Fibroblast of the aortic adventitia (primary cell): ENCODE results near the gene VANGL1. TPM values are rescaled to one million over a fixed set of nuclear protein-coding genes. Genes with fewer than 3 reads are reported as not detected.

Experiments
- DNase-seq: peaks from one replicate; pipeline ENCODE4 v3.0.0-alpha.2; 2010; ENCODE audit warnings: low read depth
- H3K4me3 ChIP-seq: 2 replicates; pipeline ENCODE4 v1.5.1; 2011; ENCODE audit warnings: low read depth, mild to moderate bottlenecking, control low read depth, low read length, moderate library complexity
- CTCF ChIP-seq: IDR thresholded peaks from 2 replicates; pipeline ENCODE4 v1.5.1; 2011; ENCODE audit warnings: mild to moderate bottlenecking, low read length, control low read depth, inconsistent platforms; ENCODE audit not compliant: insufficient read depth
- small RNA-seq: library from RNA; depleted of rRNA; stranded (forward); fragments of <200 nt; gene quantifications from one replicate; pipeline ENCODE3, GENCODE V24; 2012
- total RNA-seq: library from RNA; depleted of rRNA; stranded (reverse); fragments of >200 nt; gene quantifications from 2 replicates; pipeline ENCODE4 v1.2.3, GENCODE V29; 2012; ENCODE audit warnings: low replicate concordance

The VANGL1 gene
- total RNA-seq, 1 donor, result 14.3 TPM

- TF ChIP-seq CTCF, result no peak
- DNase-seq, result no peak
- H3K4me3 ChIP-seq, result no peak overlapping the region
These were observed 104.4 kb downstream of the VANGL1 start for GRCh38 chr1:115746021-115746690.

Small RNA genes lying within 50 kb of the gene (small RNA-seq; reads per million reads assigned to genes)
- gene RF00406, result 6.7 reads per million, percentile 91 among the genes with 10 or more reads in this experiment
- gene RN7SL420P, result not detected

Other genes starting within 250 kb of the VANGL1 start
- gene CASQ2, start 126.7 kb downstream of the VANGL1 start, total RNA-seq, result not detected in 2 replicates
- gene NHLH2, start 199.2 kb downstream of the VANGL1 start, total RNA-seq, result not detected in 2 replicates